Uterus (tissue), 4 donors: ENCODE data around the gene GLYR1. TPM values are rescaled to one million over a fixed set of nuclear protein-coding genes. Genes with fewer than 3 reads are reported as not detected.
A peak's percentile ranks its signal among the peaks of the same experiment; 100 is the strongest.

Source experiments
- DNase-seq, 2 donors: peaks; one replicate each; pipeline ENCODE4 v3.0.0-alpha.2; 2019 to 2020
- H3K27ac ChIP-seq, 2 donors: fragments of 200-600 bp; sonication (generic); 1 replicate in 1 of 2; 2 replicates in 1 of 2; pipeline ENCODE4 v1.5.1; 2016 to 2018
- H3K27me3 ChIP-seq, 2 donors: fragments of 200-600 bp; sonication (generic); one replicate each; pipeline ENCODE4 v1.5.1; 2018 to 2019; ENCODE audit warnings: control low read depth in 1 of 2
- H3K36me3 ChIP-seq, 2 donors: fragments of 200-600 bp; sonication (generic); one replicate each; pipeline ENCODE4 v1.5.1; 2019; ENCODE audit warnings: control low read depth in 1 of 2
- H3K4me1 ChIP-seq, 2 donors: fragments of 200-600 bp; sonication (generic); one replicate each; pipeline ENCODE4 v1.5.1; 2018 to 2019; ENCODE audit warnings: control low read depth in 1 of 2
- H3K4me3 ChIP-seq, 2 donors: fragments of 200-600 bp; sonication (generic); 1 replicate in 1 of 2; 2 replicates in 1 of 2; pipeline ENCODE4 v1.5.1; 2018 to 2019; ENCODE audit warnings: mild to moderate bottlenecking in 1 of 2
- H3K9me3 ChIP-seq, 2 donors: fragments of 200-600 bp; sonication (generic); one replicate each; pipeline ENCODE4 v1.5.1; 2019; ENCODE audit warnings: control low read depth in 1 of 2
- POLR2A ChIP-seq, 2 donors: fragments of 450-650 bp; IDR thresholded peaks; one replicate each; pipeline ENCODE4 v1.6.1; 2016; ENCODE audit warnings: antibody characterized with exemption in 2 of 2, mild to moderate bottlenecking in 1 of 2, moderate library complexity in 1 of 2
- intact Hi-C: fragments of 100-400 bp; cut with DNase I; formaldehyde crosslinking; loops from one replicate; pipeline ENCODE4 v1.15.1; 2023; ENCODE audit warnings: low total_unique reads
- total RNA-seq, 4 donors: library from RNA; depleted of rRNA in 3 of 4; stranded (reverse); fragments of >200 nt in 3 of 4; gene quantifications; one replicate each; pipeline versions ENCODE4 v1.1.0 to v1.2.4, GENCODE V29; 2014 to 2023
- TF ChIP-seq, protein P1 (sequence below), 4 experiments: fragments of 200-600 bp in 2 of 4; fragments of 450-650 bp in 2 of 4; sonication (generic) in 2 of 4; IDR thresholded peaks; one replicate each; pipeline ENCODE4 v1.5.1; 2016 to 2019; ENCODE audit warnings: antibody characterized with exemption in 4 of 4, mild to moderate bottlenecking in 2 of 4, moderate library complexity in 1 of 4
- donor health status: DM: yes; HTN: yes; CAD: no.

The GLYR1 gene
- total RNA-seq, 4 donors from 2014 or later: 26.6 to 86.3 (median 47.1) TPM

DNA sequence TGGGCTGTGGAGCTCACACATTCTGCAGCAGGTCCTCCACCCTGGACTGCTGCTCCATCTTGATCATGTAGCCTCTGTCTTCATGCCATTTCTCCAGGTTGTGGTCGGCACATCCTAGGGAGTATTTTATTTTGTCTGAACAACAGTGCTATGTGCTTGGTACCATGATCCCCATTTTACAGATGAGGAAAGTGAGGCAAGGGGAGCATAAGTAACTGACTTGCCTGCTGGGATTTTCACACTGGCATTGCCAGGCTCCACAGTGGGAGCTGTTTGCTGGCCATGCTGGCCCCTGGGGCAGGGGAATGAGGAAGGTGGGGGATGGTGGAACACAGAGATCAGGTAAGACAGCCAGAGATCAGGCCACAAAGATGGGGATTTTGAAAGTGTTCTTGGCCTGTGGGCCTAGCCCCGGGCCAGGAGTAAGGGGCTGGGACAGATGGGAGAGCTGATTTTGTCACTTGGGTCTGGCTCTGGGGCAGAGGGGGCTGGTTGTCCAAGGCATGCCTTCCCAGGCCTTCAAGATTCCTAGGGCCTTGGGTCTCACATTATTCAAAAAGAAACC is 70.9 kb downstream of the GLYR1 start:
- no peak for DNase-seq
- H3K36me3 ChIP-seq: no peaks in the 10 kb centered on the region
- H3K9me3 ChIP-seq: no peaks in the 10 kb centered on the region
- TF ChIP-seq, protein P1, sequence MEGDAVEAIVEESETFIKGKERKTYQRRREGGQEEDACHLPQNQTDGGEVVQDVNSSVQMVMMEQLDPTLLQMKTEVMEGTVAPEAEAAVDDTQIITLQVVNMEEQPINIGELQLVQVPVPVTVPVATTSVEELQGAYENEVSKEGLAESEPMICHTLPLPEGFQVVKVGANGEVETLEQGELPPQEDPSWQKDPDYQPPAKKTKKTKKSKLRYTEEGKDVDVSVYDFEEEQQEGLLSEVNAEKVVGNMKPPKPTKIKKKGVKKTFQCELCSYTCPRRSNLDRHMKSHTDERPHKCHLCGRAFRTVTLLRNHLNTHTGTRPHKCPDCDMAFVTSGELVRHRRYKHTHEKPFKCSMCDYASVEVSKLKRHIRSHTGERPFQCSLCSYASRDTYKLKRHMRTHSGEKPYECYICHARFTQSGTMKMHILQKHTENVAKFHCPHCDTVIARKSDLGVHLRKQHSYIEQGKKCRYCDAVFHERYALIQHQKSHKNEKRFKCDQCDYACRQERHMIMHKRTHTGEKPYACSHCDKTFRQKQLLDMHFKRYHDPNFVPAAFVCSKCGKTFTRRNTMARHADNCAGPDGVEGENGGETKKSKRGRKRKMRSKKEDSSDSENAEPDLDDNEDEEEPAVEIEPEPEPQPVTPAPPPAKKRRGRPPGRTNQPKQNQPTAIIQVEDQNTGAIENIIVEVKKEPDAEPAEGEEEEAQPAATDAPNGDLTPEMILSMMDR (IDR thresholded peaks at IDR 0.05): no peak
- TF ChIP-seq POLR2A (IDR thresholded peaks at IDR 0.05): no peak
- H3K4me3 ChIP-seq: no peak overlapping the region
- no peaks in the 10 kb centered on the region for H3K4me1 ChIP-seq
- intact Hi-C loops: no loop called here
- H3K27me3 ChIP-seq: no peaks in the 10 kb centered on the region
- no peak overlapping the region for H3K27ac ChIP-seq

DNA sequence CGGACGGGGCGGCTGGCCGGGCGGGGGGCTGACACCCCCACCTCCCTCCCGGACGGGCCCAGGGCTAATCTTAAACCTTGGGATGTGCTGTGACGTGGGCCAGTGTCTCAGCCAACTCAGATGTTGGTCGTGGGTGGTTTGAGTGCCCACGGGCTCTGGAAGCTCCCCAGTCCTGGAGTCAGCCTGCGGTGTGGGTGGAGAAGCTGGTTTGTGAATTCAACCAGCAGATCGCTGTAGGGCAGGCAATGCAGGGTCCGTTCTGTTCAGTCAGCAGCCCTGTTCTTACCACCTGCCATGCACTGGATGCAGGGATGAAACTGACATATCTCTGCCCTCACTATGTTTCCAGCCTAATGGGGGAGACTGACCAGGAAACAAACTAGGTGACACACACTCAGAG is 72.1 kb downstream of the GLYR1 start:
- H3K4me3 ChIP-seq: no peak overlapping the region
- TF ChIP-seq POLR2A (IDR thresholded peaks at IDR 0.05): no peak
- TF ChIP-seq, protein P1 (IDR thresholded peaks at IDR 0.05): no peak
- intact Hi-C loops: no loop called here

DNA sequence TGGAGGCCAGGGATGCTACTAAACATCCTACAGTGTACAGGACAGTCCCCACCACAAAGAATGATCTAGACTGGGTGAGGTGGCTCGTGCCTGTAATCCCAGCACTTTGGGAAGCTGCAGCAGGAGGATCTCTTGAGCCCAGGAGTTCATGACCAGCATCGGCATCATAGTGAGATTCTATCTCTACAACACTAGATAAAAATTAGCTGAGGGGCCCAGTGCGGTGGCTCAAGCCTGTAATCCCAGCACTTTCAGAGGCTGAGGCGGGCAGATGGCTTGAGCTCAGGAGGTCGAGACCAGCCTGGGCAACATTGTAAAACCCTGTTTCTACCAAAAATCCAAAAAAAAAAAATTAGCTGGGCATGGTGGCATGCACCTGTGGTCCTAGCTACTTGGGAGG is 74.7 kb downstream of the GLYR1 start:
- Histone ChIP-seq H3K27me3 (no peaks in the 10 kb centered on the region), H3K27ac (no peak overlapping the region), H3K36me3 (no peaks in the 10 kb centered on the region), H3K9me3 (no peaks in the 10 kb centered on the region), H3K4me1 (peaks cover 0 to 7% of the 10 kb centered on the region in 2 donors), H3K4me3 (no peak overlapping the region)
- no peak for DNase-seq
- intact Hi-C loops: no loop called here
- TF ChIP-seq POLR2A (IDR thresholded peaks at IDR 0.05): no peak
- TF ChIP-seq, protein P1 (IDR thresholded peaks at IDR 0.05): no peak

More for the DNA sequence above, 72.1 kb downstream of the GLYR1 start:
- Histone ChIP-seq H3K4me1 (no peaks in the 10 kb centered on the region), H3K9me3 (no peaks in the 10 kb centered on the region), H3K36me3 (no peaks in the 10 kb centered on the region), H3K27me3 (no peaks in the 10 kb centered on the region), H3K27ac (no peak overlapping the region)
- DNase-seq: no peak

DNA sequence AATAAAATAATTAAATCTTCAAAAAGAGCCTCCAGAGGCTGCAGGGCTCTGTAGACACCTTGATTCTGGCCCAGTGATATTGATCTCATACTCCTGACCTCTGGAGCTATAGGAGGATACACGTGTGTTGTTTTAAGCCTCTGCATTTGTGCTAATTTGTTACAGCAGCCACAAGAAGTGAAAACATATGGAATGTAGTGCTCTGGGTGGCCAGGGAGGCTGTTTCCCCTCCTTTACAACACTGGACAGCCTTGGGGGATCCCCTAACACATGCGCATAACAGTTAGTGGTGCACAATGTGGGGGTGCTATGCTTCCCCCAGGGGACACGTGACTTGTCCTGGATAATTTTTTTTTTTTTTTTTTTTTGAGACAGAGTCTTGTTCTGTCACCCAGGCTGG is 75.4 kb downstream of the GLYR1 start:
- TF ChIP-seq, protein P1 (IDR thresholded peaks at IDR 0.05): no peak
- no peak for TF ChIP-seq POLR2A (IDR thresholded peaks at IDR 0.05)
- Histone ChIP-seq H3K4me3 (no peak overlapping the region), H3K9me3 (no peaks in the 10 kb centered on the region), H3K27ac (no peak overlapping the region), H3K27me3 (no peaks in the 10 kb centered on the region), H3K4me1 (peaks cover 0 to 8% of the 10 kb centered on the region in 2 donors), H3K36me3 (no peaks in the 10 kb centered on the region)
- DNase-seq: no peak
- intact Hi-C loops: no loop called here

DNA sequence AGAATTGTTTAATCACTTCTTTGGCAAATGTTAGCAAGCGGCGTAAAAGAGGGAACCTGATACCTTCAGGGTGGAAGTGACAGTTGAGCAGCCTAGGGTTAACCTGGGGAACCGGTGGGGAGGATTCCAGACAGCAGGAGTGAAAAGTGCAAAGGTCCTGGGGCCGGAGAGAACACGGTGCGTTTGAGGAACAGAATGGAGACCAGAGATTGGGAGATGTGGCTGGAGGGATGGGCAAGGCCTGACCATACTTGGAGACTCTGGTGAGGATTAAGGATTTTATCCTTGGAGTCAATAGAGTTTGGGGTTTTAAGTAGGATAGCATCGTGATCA is 77.8 kb downstream of the GLYR1 start:
- no peaks in the 10 kb centered on the region for H3K27me3 ChIP-seq
- H3K36me3 ChIP-seq: no peaks in the 10 kb centered on the region
- H3K27ac ChIP-seq: peak overlapping the region in 1 of 2 donors; percentile 91
- no peak for TF ChIP-seq POLR2A (IDR thresholded peaks at IDR 0.05)
- TF ChIP-seq, protein P1 (IDR thresholded peaks at IDR 0.05): no peak
- H3K9me3 ChIP-seq: no peaks in the 10 kb centered on the region
- peaks cover 0 to 15% of the 10 kb centered on the region in 2 donors for H3K4me1 ChIP-seq
- DNase-seq: no peak
- intact Hi-C loops: loop anchor here (5.0 kb wide), 1 partner anchor 33 kb away; the partner anchor contains the start of gene ROGDI
- peak overlapping the region; percentile 54 to 67 for H3K4me3 ChIP-seq
